NB4 (cell line): ENCODE results near the gene COL4A2.

Experiments used
- DNase-seq: peaks from one replicate; pipeline ENCODE4 v3.0.0; 2010; ENCODE audit warnings: low read depth
- H3K4me3 ChIP-seq: one replicate; pipeline ENCODE4 v1.5.1; 2011; ENCODE audit warnings: mild to moderate bottlenecking, low read depth, low read length, moderate library complexity
- CTCF ChIP-seq: IDR thresholded peaks from one replicate; pipeline ENCODE4 v1.5.1; 2012; ENCODE audit warnings: low read depth, low read length
- MAX ChIP-seq: IDR thresholded peaks from 2 replicates; pipeline ENCODE4 v1.6.1; 2011; ENCODE audit warnings: low read depth, low read length
- MYC ChIP-seq: IDR thresholded peaks from 2 replicates; pipeline ENCODE4 v1.6.1; 2011; ENCODE audit warnings: low read depth, low read length
- POLR2A ChIP-seq: IDR thresholded peaks from 2 replicates; pipeline ENCODE4 v1.6.1; 2011; ENCODE audit warnings: mild to moderate bottlenecking; ENCODE audit not compliant: insufficient read length; ENCODE audit errors: extremely low read depth

COL4A2 gene

GRCh38 chr13:110369400-110369799 lies 62.3 kb downstream of the COL4A2 start:
- DNase-seq: no peak
- no peak for TF ChIP-seq MYC
- TF ChIP-seq POLR2A: no peak
- no peak for TF ChIP-seq CTCF
- TF ChIP-seq MAX: no peak
- H3K4me3 ChIP-seq: no peak overlapping the region

GRCh38 chr13:110371550-110372465 lies 64.7 kb downstream of the COL4A2 start:
- H3K4me3 ChIP-seq: no peak overlapping the region
- TF ChIP-seq CTCF (no peak), MYC (no peak)
- DNase-seq: no peak

DNA sequence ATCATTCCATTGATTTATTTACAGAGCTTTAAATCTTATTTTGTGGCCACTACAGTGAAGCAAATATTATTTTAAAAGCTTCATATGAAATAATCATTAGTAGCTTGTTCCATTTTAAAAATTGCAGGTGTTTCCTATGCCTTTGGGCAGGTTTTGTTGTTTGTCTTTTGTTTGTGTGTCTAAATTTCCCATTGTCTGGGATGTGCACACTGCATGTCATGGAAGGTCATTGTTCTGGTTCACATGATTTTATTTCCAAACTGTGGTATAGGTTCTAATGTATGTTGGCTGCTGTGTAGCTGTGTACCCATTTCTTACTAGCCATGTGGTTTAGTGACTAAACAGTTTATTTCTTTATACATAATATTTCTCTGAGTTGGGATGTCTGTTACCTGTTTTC lies 65.6 kb downstream of the COL4A2 start:
- DNase-seq: no peak
- no peak overlapping the region for H3K4me3 ChIP-seq
- TF ChIP-seq CTCF: no peak
- no peak for TF ChIP-seq MAX
- no peak for TF ChIP-seq POLR2A
- TF ChIP-seq MYC: no peak

DNA sequence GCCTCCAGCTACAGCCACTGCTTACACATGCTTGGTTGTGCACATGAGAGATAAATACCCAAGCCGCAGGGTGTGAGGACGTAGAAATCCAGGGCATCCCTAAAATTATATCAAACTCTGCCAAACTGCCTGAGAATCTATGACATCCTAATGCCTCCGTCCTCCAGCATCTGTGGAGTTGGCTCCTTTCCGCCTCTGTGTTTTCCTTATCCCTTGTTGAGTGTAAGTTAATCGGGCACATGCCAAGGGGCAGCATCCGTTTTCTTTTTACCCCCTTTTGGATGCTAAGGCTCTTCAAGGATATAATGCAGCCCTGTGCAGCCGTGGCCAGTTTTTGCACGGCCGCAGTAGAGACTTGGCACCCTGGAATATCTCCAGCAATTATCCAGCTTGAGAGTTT lies 66.5 kb downstream of the COL4A2 start:
- H3K4me3 ChIP-seq: no peak overlapping the region
- TF ChIP-seq MAX: no peak
- TF ChIP-seq POLR2A: no peak
- TF ChIP-seq CTCF: no peak
- no peak for TF ChIP-seq MYC
- DNase-seq: no peak

- DNase-seq: no peak
- TF ChIP-seq POLR2A (no peak), MAX (no peak), CTCF (no peak), MYC (no peak)
- H3K4me3 ChIP-seq: no peak overlapping the region
Observed at GRCh38 chr13:110374431-110375370, 67.6 kb downstream of the COL4A2 start.
